Mesodermal cell (in vitro differentiated cells): Measurements from ENCODE around the gene ADARB2.
A peak's percentile ranks its signal among the peaks of the same experiment; 100 is the strongest.

Experiments used
- H3K27ac ChIP-seq: 2 replicates; pipeline ENCODE4 v1.7.0; 2013; ENCODE audit warnings: mild to moderate bottlenecking, low read depth, low read length, moderate library complexity; ENCODE audit not compliant: severe bottlenecking
- H3K36me3 ChIP-seq: 2 replicates; pipeline ENCODE4 v1.7.1; 2013; ENCODE audit warnings: mild to moderate bottlenecking, low read length, moderate library complexity; ENCODE audit not compliant: control insufficient read depth, insufficient read depth
- H3K4me1 ChIP-seq: one replicate; pipeline ENCODE4 v1.7.1; 2013; ENCODE audit warnings: mild to moderate bottlenecking, low read length; ENCODE audit not compliant: insufficient read depth, control insufficient read depth, poor library complexity, severe bottlenecking
- H3K4me3 ChIP-seq: 2 replicates; pipeline ENCODE4 v1.7.0; 2013; ENCODE audit warnings: low read length, control low read depth, mild to moderate bottlenecking; ENCODE audit not compliant: insufficient read depth, poor library complexity, severe bottlenecking; ENCODE audit errors: extremely low read depth
- H3K9me3 ChIP-seq: 2 replicates; pipeline ENCODE4 v1.7.1; 2013; ENCODE audit warnings: mild to moderate bottlenecking, low read length, moderate library complexity; ENCODE audit not compliant: control insufficient read depth
- WGBS, 2 experiments: methylation state at CpG; one replicate each; pipeline ENCODE4 v1.1.5; 2013; ENCODE audit warnings: missing lambda C conversion rate in 2 of 2; ENCODE audit not compliant: insufficient coverage in 2 of 2; 5-methylcytosine and 5-hydroxymethylcytosine counted together

The ADARB2 gene

GRCh38 chr10:1362589-1363445 is 374.5 kb downstream of the ADARB2 start:
- Histone ChIP-seq H3K27ac (no peak overlapping the region), H3K36me3 (no peaks in the 10 kb centered on the region), H3K4me3 (no peak overlapping the region), H3K4me1 (peaks cover 30% of the 10 kb centered on the region), H3K9me3 (no peaks in the 10 kb centered on the region)
- 97% methylated on average over 84 to 99 of the region's 101 CpGs for WGBS, 2 experiments

GRCh38 chr10:1361411-1362105 is 375.8 kb downstream of the ADARB2 start:
- Histone ChIP-seq H3K27ac (no peak overlapping the region), H3K9me3 (no peaks in the 10 kb centered on the region), H3K36me3 (no peaks in the 10 kb centered on the region), H3K4me1 (peaks cover 30% of the 10 kb centered on the region), H3K4me3 (no peak overlapping the region)
- 86 to 98% methylated on average over 5 to 8 of the region's 13 CpGs for WGBS, 2 experiments

GRCh38 chr10:1360558-1361164 is 376.7 kb downstream of the ADARB2 start:
- WGBS, 2 experiments = 34 to 48% methylated on average over 4 to 18 of the region's 20 CpGs
- Histone ChIP-seq H3K27ac (peak overlapping the region; percentile 87), H3K4me1 (peaks cover 30% of the 10 kb centered on the region), H3K4me3 (no peak overlapping the region), H3K36me3 (no peaks in the 10 kb centered on the region), H3K9me3 (no peaks in the 10 kb centered on the region)

GRCh38 chr10:1360011-1360557 is 377.2 kb downstream of the ADARB2 start:
- no peaks in the 10 kb centered on the region for H3K36me3 ChIP-seq
- 75 to 78% methylated on average over 19 of the region's 19 CpGs for WGBS, 2 experiments
- H3K9me3 ChIP-seq = no peaks in the 10 kb centered on the region
- H3K27ac ChIP-seq = peak overlapping the region; percentile 87
- peaks cover 30% of the 10 kb centered on the region for H3K4me1 ChIP-seq
- H3K4me3 ChIP-seq = no peak overlapping the region

- peaks cover 33% of the 10 kb centered on the region for H3K4me1 ChIP-seq
- H3K9me3 ChIP-seq = no peaks in the 10 kb centered on the region
- no peak overlapping the region for H3K27ac ChIP-seq
- 89 to 92% methylated on average over 11 to 12 of the region's 12 CpGs for WGBS, 2 experiments
- H3K4me3 ChIP-seq = no peak overlapping the region
- no peaks in the 10 kb centered on the region for H3K36me3 ChIP-seq
Measured at GRCh38 chr10:1359626-1359955, 377.7 kb downstream of the ADARB2 start.

- Histone ChIP-seq H3K9me3 (no peaks in the 10 kb centered on the region), H3K4me1 (peaks cover 33% of the 10 kb centered on the region), H3K4me3 (no peak overlapping the region), H3K36me3 (no peaks in the 10 kb centered on the region), H3K27ac (no peak overlapping the region)
- WGBS, 2 experiments = 89 to 94% methylated on average over 7 to 8 of the region's 9 CpGs
Measured at GRCh38 chr10:1358860-1359625, 378.3 kb downstream of the ADARB2 start.

- Histone ChIP-seq H3K4me1 (peaks cover 33% of the 10 kb centered on the region), H3K36me3 (no peaks in the 10 kb centered on the region), H3K4me3 (no peak overlapping the region), H3K27ac (no peak overlapping the region), H3K9me3 (no peaks in the 10 kb centered on the region)
- WGBS, 2 experiments = 93 to 100% methylated on average over 2 to 5 of the region's 5 CpGs
Measured at GRCh38 chr10:1358147-1358546, 379.2 kb downstream of the ADARB2 start.

GRCh38 chr10:1356349-1356748 is 381.0 kb downstream of the ADARB2 start:
- peaks cover 26% of the 10 kb centered on the region for H3K4me1 ChIP-seq
- no peak overlapping the region for H3K27ac ChIP-seq
- WGBS, 2 experiments = 74 to 92% methylated on average over 2 to 4 of the region's 4 CpGs
- H3K9me3 ChIP-seq = no peaks in the 10 kb centered on the region
- H3K36me3 ChIP-seq = no peaks in the 10 kb centered on the region
- no peak overlapping the region for H3K4me3 ChIP-seq

- H3K4me3 ChIP-seq = no peak overlapping the region
- H3K27ac ChIP-seq = no peak overlapping the region
- H3K36me3 ChIP-seq = no peaks in the 10 kb centered on the region
- H3K4me1 ChIP-seq = peaks cover 16% of the 10 kb centered on the region
- no peaks in the 10 kb centered on the region for H3K9me3 ChIP-seq
- 90% methylated on average over 6 to 10 of the region's 10 CpGs for WGBS, 2 experiments
Measured at GRCh38 chr10:1354809-1355710, 382.3 kb downstream of the ADARB2 start.
